Renal cortical epithelial cell (primary cell): ENCODE data around the gene TEX53. TPM values are rescaled to one million over a fixed set of nuclear protein-coding genes. Genes with fewer than 3 reads are reported as not detected.
A peak's percentile ranks its signal among the peaks of the same experiment; 100 is the strongest.

ENCODE experiments used
- DNase-seq: peaks from one replicate; pipeline ENCODE4 v3.0.0-alpha.2; 2011; ENCODE audit warnings: low read depth
- total RNA-seq: library from RNA; depleted of rRNA; stranded (reverse); fragments of >200 nt; gene quantifications from 2 replicates; pipeline ENCODE4 v1.2.3, GENCODE V29; 2014

TEX53 gene
- total RNA-seq, 1 donor from 2014 or later = not detected

DNA sequence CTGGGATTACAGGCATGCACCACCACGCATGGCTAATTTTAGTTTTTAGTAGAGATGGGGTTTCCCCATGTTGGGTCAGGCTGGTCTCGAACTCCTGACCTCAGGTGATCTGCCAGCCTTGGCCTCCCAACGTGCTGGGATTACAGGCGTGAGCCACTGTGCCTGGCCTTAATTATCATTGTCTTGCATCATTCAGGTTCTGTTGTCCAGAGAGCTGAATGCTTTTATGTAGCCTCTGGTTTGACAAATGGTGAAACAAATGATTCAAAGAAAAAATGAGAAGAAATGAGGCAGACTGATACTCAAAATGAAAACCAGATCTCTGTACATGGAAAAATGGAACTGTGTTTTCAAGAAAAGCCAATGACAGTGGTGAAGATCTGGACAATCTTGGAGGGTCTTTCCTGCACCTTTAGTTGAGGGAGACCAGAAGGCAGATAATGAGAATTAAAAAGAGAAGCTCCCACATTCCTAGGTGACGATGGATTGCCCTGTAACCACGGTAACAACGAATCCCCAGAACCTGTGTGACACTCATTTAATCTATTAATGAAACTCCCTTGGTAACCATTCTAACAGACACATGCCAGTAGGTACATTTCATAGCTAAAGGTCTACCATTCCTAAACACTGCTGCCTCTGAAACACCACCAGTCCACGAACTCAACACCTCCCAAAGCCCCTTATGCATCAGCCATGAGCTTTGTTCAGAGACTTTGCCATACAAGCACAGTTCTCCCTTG, 22.8 kb upstream of the TEX53 start:
- DNase-seq = no peak

GRCh38 chr9:114678795-114679194, 21.2 kb upstream of the TEX53 start:
- DNase-seq = no peak

DNA sequence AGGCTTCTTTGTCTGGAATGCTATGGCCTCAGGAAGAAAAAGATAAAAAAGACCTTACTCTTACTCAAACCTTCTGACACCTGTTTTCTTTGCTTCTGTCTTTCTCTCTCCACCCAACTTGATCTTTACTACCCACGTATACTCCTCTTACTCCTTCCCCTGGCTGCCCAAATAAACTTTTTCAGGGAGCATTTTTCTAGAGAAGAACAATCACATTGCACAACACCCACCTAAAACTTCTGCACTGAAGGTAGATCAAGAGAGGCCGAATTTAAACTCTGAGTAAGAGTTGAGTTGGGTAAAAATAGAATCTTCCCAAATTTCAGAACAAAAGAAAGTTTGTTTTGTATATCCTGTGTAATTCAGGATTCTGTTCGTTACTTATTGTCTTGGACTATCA, 20.5 kb upstream of the TEX53 start:
- DNase-seq = no peak

DNA sequence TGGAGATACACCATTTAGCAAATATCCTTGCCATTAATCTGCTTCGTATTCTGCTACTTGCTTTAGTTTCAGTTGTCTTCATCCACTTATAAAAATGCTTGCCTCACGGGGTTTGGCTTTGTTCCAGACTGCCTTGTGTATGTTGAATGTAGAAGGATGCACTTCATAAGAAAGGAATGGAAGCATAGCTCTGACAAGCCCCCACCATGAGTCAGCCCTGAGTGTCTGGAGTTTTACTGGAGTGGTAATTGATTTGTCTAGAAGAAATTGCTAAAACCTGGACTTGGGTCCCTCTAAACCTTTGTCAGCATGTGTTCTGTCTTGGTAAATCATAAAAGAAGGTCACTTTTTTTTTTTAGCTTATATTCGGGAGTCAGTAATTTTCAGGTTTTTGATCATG, 19.8 kb upstream of the TEX53 start:
- peak; percentile 99 for DNase-seq

GRCh38 chr9:114676901-114677300, 19.3 kb upstream of the TEX53 start:
- no peak for DNase-seq

DNA sequence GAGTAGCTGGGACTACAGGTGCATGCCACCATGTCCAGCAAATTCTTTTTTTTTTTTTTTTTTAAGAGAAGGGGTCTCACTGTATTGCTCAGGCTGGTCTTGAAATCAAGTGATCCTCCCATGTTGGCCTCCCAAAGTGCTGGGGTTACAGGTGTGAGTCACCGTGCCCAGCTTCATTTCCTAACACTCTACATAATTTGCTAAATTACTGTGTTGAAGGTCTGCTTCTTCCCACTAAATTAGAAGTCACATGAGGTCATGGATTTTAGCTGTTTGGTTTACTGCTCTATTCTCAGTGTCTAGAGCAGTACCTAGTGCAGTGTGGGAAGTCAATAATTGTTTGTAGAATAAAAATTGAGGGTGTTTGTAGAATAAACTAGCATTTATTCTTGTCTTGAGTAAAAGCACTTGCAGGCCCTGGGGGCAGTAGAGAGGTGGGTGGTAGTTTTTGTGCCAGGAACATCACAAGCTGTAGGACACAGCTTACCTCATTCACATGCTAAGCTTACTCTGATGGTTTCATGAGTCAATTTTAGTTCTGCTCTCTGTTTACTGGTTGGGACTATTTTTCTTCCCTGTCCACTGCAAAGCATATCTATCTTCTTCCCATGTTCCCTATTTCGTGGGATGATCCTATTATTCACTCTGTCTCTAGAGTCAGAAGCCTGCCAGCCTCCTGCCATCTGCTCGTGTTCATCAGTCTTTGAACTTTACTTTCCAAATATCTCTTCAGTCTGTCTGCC, 17.4 kb upstream of the TEX53 start:
- DNase-seq = peak; percentile 40

DNA sequence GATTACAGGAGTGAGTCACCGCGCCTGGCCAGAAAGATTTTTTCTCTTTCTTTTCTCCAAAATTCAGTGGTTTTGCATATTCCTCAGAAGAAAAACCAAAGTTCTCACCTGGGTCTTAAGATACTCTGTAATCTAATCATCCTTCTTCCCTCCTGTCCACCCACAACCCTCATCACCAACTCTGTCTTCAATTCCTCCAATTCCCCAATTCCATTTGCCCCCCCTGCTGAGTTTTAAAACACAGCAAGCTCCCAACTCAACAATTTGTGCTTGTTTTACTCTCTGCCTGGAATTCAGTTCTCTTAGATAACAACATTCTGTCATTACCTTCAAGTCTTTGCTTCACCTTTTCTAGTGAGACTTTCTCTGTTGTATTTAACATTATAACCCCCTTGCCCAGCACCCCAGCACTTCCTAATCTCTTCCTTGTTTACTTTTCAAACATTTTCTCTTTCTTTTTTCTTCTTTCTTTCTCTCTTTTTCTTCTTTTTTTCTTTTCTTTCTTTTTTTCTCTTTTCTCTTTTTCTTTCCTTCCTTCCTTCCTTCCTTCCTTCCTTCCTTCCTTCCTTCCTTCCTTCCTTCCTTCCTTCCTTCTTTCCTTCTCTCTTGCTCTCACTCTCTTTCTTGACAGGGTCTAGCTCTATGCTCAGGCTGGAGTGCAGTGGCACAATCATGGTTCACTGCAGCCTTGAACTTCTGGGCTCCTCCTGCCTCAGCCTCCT, 16.6 kb upstream of the TEX53 start:
- no peak for DNase-seq

DNA sequence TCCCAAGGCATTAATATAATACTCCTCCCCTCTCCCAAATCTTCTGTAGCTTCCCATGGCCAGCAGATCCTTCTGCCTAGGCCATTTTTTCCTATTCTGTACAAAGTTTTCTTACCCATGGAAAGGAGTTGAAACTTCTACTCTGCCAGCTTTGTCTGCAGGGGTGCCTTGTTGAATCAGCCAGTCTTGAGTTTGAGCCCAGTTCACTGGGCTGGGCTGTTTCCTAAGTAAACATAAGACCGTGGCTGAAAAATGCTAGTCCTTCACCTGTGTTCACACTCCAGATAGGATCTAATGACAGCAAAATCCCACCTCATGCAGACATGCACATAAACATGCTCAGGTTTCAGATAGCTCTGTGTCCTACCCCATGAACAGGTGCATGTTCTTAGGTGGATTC, 14.0 kb upstream of the TEX53 start:
- DNase-seq = no peak

GRCh38 chr9:114669961-114670360, 12.4 kb upstream of the TEX53 start:
- no peak for DNase-seq

DNA sequence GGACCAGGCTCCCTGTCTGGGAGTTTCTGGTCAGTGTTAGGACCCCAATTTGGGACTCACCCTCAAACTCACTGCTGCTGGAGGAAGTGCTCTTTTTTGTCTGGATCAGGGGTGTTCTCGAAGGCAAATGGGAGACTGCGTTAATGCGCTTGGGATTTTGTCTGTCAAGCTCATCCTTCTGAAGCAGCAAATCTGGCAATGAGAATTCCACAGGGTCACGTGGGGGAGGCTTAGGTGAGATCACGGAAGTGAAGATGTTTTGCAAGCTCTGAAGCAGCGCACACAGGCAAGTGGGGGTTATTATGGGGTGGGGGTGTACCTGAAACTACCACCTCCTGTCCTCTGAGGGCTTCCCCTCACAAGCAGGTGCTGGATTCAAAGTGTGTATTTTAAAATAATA, 10.5 kb upstream of the TEX53 start:
- no peak for DNase-seq

- DNase-seq = no peak
Observed at GRCh38 chr9:114666851-114667250, 9.2 kb upstream of the TEX53 start.

- DNase-seq = no peak
Observed at GRCh38 chr9:114666401-114666800, 8.8 kb upstream of the TEX53 start.

- no peak for DNase-seq
Observed at GRCh38 chr9:114664181-114664580, 6.6 kb upstream of the TEX53 start.

DNA sequence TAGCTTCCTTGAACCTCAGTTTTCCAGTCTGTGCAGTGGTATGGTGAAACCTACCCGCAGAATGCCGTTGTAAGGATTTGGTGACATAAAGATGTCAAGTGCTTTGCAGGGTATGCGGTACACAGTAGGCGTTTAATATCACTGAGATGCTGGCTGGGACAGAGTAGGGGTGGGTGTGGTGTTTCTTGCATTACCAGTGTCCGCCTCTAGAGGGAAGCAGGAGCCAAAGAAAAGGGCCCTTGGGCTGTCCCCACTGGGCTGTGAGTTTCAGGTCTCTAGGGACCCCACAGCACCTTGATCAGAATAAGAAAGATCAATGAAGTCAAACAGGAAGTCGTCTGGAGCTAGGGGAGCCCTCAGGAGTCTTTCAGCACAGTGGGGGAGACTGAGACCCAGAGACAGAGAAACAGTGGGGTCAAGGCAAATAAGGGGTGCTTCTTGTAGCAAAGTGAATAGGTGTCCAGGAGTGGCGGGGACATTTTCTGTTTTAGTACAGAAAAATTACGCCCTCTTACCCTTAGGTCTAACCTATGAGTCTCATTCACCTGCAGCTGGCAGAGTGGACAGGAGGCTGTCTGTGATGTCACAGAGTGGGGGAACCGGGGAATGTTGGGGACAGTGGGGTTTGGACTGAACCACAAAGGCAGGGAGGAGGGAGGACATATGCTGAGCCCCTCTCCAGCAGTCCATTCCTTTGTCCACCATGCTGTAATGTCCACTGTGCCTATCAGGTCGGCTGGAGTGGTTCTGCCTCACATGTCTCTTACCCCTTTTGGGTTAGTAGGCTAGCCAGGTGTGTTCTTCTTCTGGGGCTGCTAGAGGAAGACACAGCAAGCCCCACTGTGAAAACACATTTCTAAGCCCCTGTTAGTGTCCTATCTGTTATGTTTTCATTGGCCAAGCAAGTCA, 4.7 kb upstream of the TEX53 start:
- DNase-seq = no peak

- no peak for DNase-seq
Observed at GRCh38 chr9:114656301-114656700, 1.3 kb downstream of the TEX53 start.

- peak; percentile 27 for DNase-seq
Observed at GRCh38 chr9:114655689-114656088, 1.9 kb downstream of the TEX53 start.

- DNase-seq = peak; percentile 72
Observed at GRCh38 chr9:114653556-114654159, 3.9 kb downstream of the TEX53 start.

DNA sequence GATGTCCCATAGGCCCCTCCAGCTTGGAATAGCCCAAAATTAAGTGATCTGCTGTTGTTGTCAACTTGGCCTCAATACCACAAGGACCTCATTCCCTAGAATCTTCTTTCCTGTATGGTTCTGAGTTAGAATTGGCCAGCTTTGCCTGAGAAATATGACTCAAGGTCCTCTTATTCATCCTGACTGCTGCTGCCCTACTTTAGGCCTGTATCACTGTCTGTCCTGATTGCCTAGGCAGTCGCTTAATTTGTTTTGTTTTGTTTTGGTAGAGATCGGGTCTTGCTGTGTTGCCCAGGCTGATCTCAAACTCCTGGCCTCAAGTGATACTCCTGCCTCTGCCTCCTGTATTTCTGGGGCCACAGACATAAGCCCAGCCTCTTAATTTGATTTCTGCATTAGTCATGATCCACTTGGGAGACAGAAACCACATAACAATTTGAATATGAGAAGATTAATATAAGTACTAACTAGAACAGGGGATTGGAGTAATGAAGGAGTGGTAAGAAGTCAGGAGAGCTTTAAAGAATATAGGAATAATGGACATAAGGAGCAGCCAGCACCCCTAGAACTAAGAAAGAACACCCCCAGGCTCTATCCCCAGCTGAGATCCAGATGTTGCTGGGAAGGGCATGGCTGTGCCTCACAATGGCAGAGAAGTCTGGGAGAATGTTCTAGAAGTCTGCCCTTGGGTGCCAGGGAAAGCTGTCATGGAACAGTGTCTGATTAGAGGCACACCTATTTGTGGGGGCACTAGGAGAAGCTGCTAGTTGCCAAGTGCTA, 4.6 kb downstream of the TEX53 start:
- DNase-seq = no peak

- DNase-seq = peak; percentile 26
Observed at GRCh38 chr9:114643896-114644295, 13.7 kb downstream of the TEX53 start.

DNA sequence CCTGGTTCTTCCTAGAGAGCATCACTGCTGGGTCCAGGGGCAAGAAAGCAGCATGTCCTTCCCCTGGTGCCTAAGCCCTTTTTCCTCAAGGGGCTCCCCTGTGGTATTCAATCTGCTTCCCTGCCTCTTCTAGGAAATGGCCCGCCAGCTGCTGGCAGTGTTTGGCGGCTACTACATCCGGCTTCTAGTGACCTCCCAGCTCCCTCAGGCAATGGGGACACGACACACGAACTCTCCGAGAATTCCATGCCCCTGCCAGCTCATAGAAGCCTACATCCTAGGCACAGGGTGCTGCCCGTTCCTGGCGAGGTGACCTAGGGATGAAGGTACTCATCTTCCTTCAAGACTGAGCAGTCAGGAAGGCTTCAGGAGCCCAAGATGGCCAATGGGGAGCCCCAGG, 14.6 kb downstream of the TEX53 start:
- no peak for DNase-seq

DNA sequence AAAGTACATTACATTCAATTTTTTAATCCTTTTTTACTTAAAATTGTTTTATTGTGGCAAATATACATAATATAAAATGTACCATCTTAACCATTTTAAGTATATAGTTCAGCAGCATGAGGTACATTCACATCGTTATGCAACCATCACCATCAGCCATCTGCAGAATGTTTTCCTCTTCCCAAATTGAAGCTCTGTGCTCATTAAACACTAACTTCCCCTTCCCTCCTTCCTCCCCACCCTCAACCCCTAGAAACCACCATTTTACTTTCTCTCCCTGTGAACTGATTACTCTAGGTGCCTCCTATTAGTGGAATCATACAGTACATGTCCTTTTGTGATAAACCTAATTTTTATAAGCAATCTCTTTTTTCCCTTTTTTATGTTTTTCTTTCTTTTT, 15.6 kb downstream of the TEX53 start:
- DNase-seq = no peak
